DOHH2 (cell line): Measurements from ENCODE around the gene SELENOF.
A peak's percentile ranks its signal among the peaks of the same experiment; 100 is the strongest.

Experiments
- H3F3A ChIP-seq: fragments of 200-600 bp; sonication (generic), shearing (Covaris generic); 2 replicates; pipeline ENCODE4 v1.6.0; 2016; ENCODE audit warnings: antibody characterized with exemption, mild to moderate bottlenecking; ENCODE audit not compliant: control insufficient read depth, insufficient read depth
- H3K27ac ChIP-seq: fragments of 200-600 bp; sonication (generic); 2 replicates; pipeline ENCODE4 v1.5.1; 2014; ENCODE audit warnings: low read depth, mild to moderate bottlenecking, low read length, moderate library complexity
- H3K27me3 ChIP-seq: fragments of 200-600 bp; sonication (generic); 2 replicates; pipeline ENCODE4 v1.6.1; 2014; ENCODE audit warnings: mild to moderate bottlenecking, low read length, mixed read lengths; ENCODE audit not compliant: control insufficient read depth
- H3K36me3 ChIP-seq: fragments of 200-600 bp; sonication (generic); 2 replicates; pipeline ENCODE4 v1.6.1; 2014; ENCODE audit warnings: mild to moderate bottlenecking, low read length, moderate library complexity, mixed read lengths; ENCODE audit not compliant: control insufficient read depth
- H3K4me1 ChIP-seq: fragments of 200-600 bp; sonication (generic); 2 replicates; pipeline ENCODE4 v1.6.1; 2014; ENCODE audit warnings: mild to moderate bottlenecking, low read length, mixed read lengths; ENCODE audit not compliant: control insufficient read depth
- H3K4me2 ChIP-seq: fragments of 200-600 bp; sonication (generic); 2 replicates; pipeline ENCODE4 v1.6.0; 2014; ENCODE audit warnings: mild to moderate bottlenecking, low read length, moderate library complexity
- H3K4me3 ChIP-seq: fragments of 200-600 bp; sonication (generic); 2 replicates; pipeline ENCODE4 v1.5.1; 2014; ENCODE audit warnings: mild to moderate bottlenecking, low read length, mixed read lengths
- H3K79me2 ChIP-seq: fragments of 200-600 bp; sonication (generic); 2 replicates; pipeline ENCODE4 v1.6.1; 2014; ENCODE audit warnings: mild to moderate bottlenecking, low read length, mixed read lengths; ENCODE audit not compliant: control insufficient read depth
- H3K9me2 ChIP-seq: fragments of 200-600 bp; sonication (generic); replicated peaks from 2 replicates; pipeline ENCODE4 v1.6.1; 2014; ENCODE audit warnings: mild to moderate bottlenecking, low read length, mixed read lengths; ENCODE audit not compliant: control insufficient read depth
- H3K9me3 ChIP-seq: fragments of 200-600 bp; sonication (generic); 2 replicates; pipeline ENCODE4 v1.6.1; 2014; ENCODE audit warnings: antibody characterized with exemption, low read length, mixed read lengths; ENCODE audit not compliant: control insufficient read depth, insufficient read depth
- H4K20me1 ChIP-seq: fragments of 200-600 bp; sonication (generic); 2 replicates; pipeline ENCODE4 v1.6.0; 2014; ENCODE audit warnings: low read depth, mild to moderate bottlenecking, antibody characterized with exemption, low read length, moderate library complexity; ENCODE audit not compliant: control insufficient read depth, insufficient read depth
- CTCF ChIP-seq: fragments of 200-600 bp; sonication (generic); IDR thresholded peaks from one replicate; pipeline ENCODE4 v1.5.1; 2014; ENCODE audit warnings: antibody characterized with exemption, mild to moderate bottlenecking, low read depth, low read length; ENCODE audit not compliant: poor library complexity, severe bottlenecking
- EZH2phosphoT487 ChIP-seq: fragments of 200-600 bp; sonication (generic); IDR thresholded peaks from 2 replicates; pipeline ENCODE4 v1.6.1; 2017; ENCODE audit warnings: borderline replicate concordance, mild to moderate bottlenecking, antibody characterized with exemption, low read length, moderate library complexity, mixed read lengths

SELENOF gene

GRCh38 chr1:86913896-86914600 is at the start of gene SELENOF:
Gene SELENOF, minus strand, starts transcription at chr1:86914126. Its CDS starts 15 bp downstream, at chr1:86914111.
- peak within 1 kb of the TSS; percentile 88 for H3K27ac ChIP-seq
- peaks cover 84% of the 10 kb centered on the region for H3K36me3 ChIP-seq
- peaks cover 55% of the 10 kb centered on the region for H3K4me1 ChIP-seq
- no peaks in the 10 kb centered on the region for H3K9me3 ChIP-seq
- H3K27me3 ChIP-seq: no peaks in the 10 kb centered on the region
- no peaks in the 10 kb centered on the region for H3K9me2 ChIP-seq
- peaks cover 37% of the 10 kb centered on the region for H4K20me1 ChIP-seq
- peaks cover 2% of the 10 kb centered on the region; the same call in 1 of the 2 replicates for H3F3A ChIP-seq
- no peak for TF ChIP-seq CTCF
- no peak for TF ChIP-seq EZH2phosphoT487
- peak within 1 kb of the TSS; percentile 80 for H3K4me2 ChIP-seq
- peak within 1 kb of the TSS; percentile 100 for H3K4me3 ChIP-seq
- H3K79me2 ChIP-seq: peaks cover 95% of the 10 kb centered on the region

GRCh38 chr1:86960548-86960947 is 46.6 kb upstream of the SELENOF start:
- Histone ChIP-seq H3K4me2 (no peak overlapping the region), H3K9me2 (no peaks in the 10 kb centered on the region), H3K36me3 (peaks cover 48% of the 10 kb centered on the region), H3K4me3 (no peak overlapping the region), H3K4me1 (peaks cover 37% of the 10 kb centered on the region), H3F3A (peaks cover 9% of the 10 kb centered on the region), H3K9me3 (no peaks in the 10 kb centered on the region), H4K20me1 (0 out of 2 replicates have a peak, but pooled peaks cover 3% of the 10 kb centered on the region), H3K27me3 (no peaks in the 10 kb centered on the region), H3K27ac (no peak overlapping the region), H3K79me2 (peaks cover 86% of the 10 kb centered on the region)
- TF ChIP-seq EZH2phosphoT487: no peak
- no peak for TF ChIP-seq CTCF

- Histone ChIP-seq H3F3A (no peaks in the 10 kb centered on the region), H3K27ac (no peak overlapping the region), H3K4me1 (peaks cover 54% of the 10 kb centered on the region), H3K36me3 (peaks cover 46% of the 10 kb centered on the region), H3K9me2 (no peaks in the 10 kb centered on the region), H4K20me1 (0 out of 2 replicates have a peak, but pooled peaks cover 3% of the 10 kb centered on the region), H3K27me3 (no peaks in the 10 kb centered on the region), H3K79me2 (peaks cover 98% of the 10 kb centered on the region), H3K4me2 (no peak overlapping the region), H3K4me3 (no peak overlapping the region), H3K9me3 (no peaks in the 10 kb centered on the region)
- TF ChIP-seq EZH2phosphoT487 (no peak), CTCF (no peak)
Observed at GRCh38 chr1:86957221-86957620, 43.3 kb upstream of the SELENOF start.
